ENCODE results near the gene CIDEB. TPM values are rescaled to one million over a fixed set of nuclear protein-coding genes. Genes with fewer than 3 reads are reported as not detected.

CIDEB gene
- total and polyA plus RNA-seq, 8 donors, result 6.3 to 15.0 (median 9.6) TPM

DNA sequence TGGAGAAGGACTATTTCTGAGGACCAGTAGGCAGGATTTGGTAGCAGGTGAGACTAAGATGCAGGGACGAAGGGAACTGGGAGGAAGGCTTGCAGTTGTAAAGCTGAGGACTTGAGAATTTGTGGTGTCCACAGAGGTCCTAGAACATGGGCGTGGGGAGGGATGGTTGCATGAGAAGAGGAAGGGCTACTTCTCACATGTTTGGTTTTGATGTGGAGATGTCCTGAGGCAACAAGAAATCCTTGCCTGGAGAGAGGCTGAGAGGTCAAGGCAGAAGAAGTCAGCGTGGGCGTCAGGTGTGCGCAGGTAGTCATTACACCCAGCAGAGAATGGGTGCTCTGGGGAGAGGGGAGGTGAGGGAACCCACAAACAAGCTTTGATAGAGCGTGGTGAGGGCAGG lies 30.7 kb downstream of the CIDEB start:
- Histone ChIP-seq H3K27me3 (no peaks in the 10 kb centered on the region), H3K4me3 (no peak overlapping the region), H3K36me3 (no peaks in the 10 kb centered on the region), H3K4me1 (peaks cover 11 to 21% (median 18%) of the 10 kb centered on the region in 3 donors), H3K9me3 (no peaks in the 10 kb centered on the region), H3K27ac (no peak overlapping the region)
- DNase-seq (no peak), FAIRE-seq (no peak), ATAC-seq (no peak)
- TF ChIP-seq, protein P1, sequence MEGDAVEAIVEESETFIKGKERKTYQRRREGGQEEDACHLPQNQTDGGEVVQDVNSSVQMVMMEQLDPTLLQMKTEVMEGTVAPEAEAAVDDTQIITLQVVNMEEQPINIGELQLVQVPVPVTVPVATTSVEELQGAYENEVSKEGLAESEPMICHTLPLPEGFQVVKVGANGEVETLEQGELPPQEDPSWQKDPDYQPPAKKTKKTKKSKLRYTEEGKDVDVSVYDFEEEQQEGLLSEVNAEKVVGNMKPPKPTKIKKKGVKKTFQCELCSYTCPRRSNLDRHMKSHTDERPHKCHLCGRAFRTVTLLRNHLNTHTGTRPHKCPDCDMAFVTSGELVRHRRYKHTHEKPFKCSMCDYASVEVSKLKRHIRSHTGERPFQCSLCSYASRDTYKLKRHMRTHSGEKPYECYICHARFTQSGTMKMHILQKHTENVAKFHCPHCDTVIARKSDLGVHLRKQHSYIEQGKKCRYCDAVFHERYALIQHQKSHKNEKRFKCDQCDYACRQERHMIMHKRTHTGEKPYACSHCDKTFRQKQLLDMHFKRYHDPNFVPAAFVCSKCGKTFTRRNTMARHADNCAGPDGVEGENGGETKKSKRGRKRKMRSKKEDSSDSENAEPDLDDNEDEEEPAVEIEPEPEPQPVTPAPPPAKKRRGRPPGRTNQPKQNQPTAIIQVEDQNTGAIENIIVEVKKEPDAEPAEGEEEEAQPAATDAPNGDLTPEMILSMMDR (IDR thresholded peaks at IDR 0.05), result no peak
- 90 to 94% methylated on average over 6 of the region's 6 CpGs for WGBS, 2 donors
- intact Hi-C loops (cut with DNase I), result no loop called here

- intact Hi-C loops (cut with DNase I), result no loop called here
- no peak overlapping the region for H3K4me3 ChIP-seq
- peaks cover 11 to 25% (median 18%) of the 10 kb centered on the region in 3 donors for H3K4me1 ChIP-seq
- H3K9me3 ChIP-seq, result no peaks in the 10 kb centered on the region
- H3K36me3 ChIP-seq, result no peaks in the 10 kb centered on the region
- 24 to 33% methylated on average over 3 of the region's 3 CpGs for WGBS, 2 donors
- TF ChIP-seq, protein P1 (IDR thresholded peaks at IDR 0.05), result no peak
- FAIRE-seq, result no peak
- H3K27ac ChIP-seq, result peak overlapping the region; percentile 44 to 97 (median 72)
- H3K27me3 ChIP-seq, result no peaks in the 10 kb centered on the region
- peak; percentile 51 to 72 (median 64) for ATAC-seq
- peak in 5 of 6 donors; percentile 40 to 77 (median 63) for DNase-seq
Measured at GRCh38 chr14:24274101-24274543, 33.7 kb downstream of the CIDEB start.

GRCh38 chr14:24273422-24273998 lies 34.3 kb downstream of the CIDEB start:
- ATAC-seq (no peak), FAIRE-seq (no peak), DNase-seq (no peak)
- no peak overlapping the region for H3K4me3 ChIP-seq
- H3K9me3 ChIP-seq, result no peaks in the 10 kb centered on the region
- WGBS, 2 donors, result 55 to 64% methylated on average over 3 of the region's 3 CpGs
- TF ChIP-seq, protein P1 (IDR thresholded peaks at IDR 0.05), result no peak
- peaks cover 11 to 25% (median 18%) of the 10 kb centered on the region in 3 donors for H3K4me1 ChIP-seq
- H3K27me3 ChIP-seq, result no peaks in the 10 kb centered on the region
- no peaks in the 10 kb centered on the region for H3K36me3 ChIP-seq
- intact Hi-C loops (cut with DNase I), result no loop called here
- H3K27ac ChIP-seq, result peak overlapping the region; percentile 44 to 97 (median 72)

DNA sequence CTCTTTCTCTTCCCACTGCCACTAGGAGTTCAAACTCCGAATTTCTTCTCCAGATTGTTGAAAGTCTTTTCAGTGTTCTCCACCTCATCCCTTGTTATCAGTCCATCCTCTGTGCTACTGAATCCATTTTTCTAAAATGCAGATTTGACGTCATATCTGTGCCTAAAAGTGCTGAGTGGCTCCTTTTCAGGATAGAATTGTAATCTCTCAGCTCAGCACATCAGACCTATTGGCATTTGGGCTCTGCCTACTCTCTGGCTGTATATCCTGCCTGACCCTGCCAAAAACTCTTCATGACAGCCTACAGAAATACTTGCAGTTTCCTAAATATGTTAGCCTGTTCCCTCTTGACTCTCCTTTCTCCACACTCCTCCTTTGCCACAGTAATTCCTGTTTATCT lies 35.3 kb downstream of the CIDEB start:
- Histone ChIP-seq H3K27me3 (no peaks in the 10 kb centered on the region), H3K27ac (peak overlapping the region in 2 of 4 donors; percentile 94 to 97), H3K9me3 (no peaks in the 10 kb centered on the region), H3K4me3 (no peak overlapping the region), H3K36me3 (peaks cover 0 to 4% (median 0%) of the 10 kb centered on the region in 3 donors), H3K4me1 (peaks cover 11 to 25% (median 18%) of the 10 kb centered on the region in 3 donors)
- intact Hi-C loops (cut with DNase I), result no loop called here
- no peak for DNase-seq
- FAIRE-seq, result no peak
- TF ChIP-seq, protein P1 (IDR thresholded peaks at IDR 0.05), result no peak
- no peak for ATAC-seq
- 74 to 80% methylated on average over 2 of the region's 2 CpGs for WGBS, 2 donors

DNA sequence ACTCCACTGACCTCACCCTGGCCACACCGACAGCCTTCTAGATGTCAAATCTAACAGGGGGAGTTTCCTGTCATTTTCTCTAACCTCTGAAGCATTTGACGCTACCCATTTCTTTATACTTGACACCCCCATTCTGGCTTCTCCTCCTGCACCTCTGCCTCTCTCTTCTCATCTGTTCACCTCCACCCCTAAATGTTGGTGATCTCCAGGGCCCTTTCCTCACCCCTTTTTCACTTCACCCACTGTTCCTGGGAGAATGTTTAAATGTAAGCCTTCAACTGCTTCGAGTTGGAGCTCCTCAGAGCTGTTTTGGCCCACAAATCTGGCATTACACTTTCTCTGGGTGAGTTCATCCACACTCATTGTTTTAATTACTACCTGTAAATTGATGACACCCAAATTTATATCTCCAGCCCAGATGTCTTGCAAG lies 35.9 kb downstream of the CIDEB start:
- no peak for DNase-seq
- Histone ChIP-seq H3K9me3 (no peaks in the 10 kb centered on the region), H3K27me3 (no peaks in the 10 kb centered on the region), H3K27ac (peak overlapping the region; percentile 90 to 98 (median 96)), H3K4me3 (peak overlapping the region; percentile 48 to 99 (median 90)), H3K36me3 (peaks cover 0 to 10% (median 0%) of the 10 kb centered on the region in 3 donors), H3K4me1 (peaks cover 11 to 25% (median 18%) of the 10 kb centered on the region in 3 donors)
- TF ChIP-seq, protein P1 (IDR thresholded peaks at IDR 0.05), result no peak
- no peak for ATAC-seq
- FAIRE-seq, result no peak
- WGBS, 2 donors, result 5 to 10% methylated on average over 3 of the region's 3 CpGs
- intact Hi-C loops (cut with DNase I), result no loop called here
